ENCODE results near the gene SMG5.
A peak's percentile ranks its signal among the peaks of the same experiment; 100 is the strongest.

GRCh38 chr1:156281693-156282478 is 739 bp downstream of the SMG5 start:
- TF ChIP-seq PAX5 (IDR thresholded peaks at IDR 0.05; ENCODE audit: insufficient read depth, low read length, severe bottlenecking), result no peak
- TF ChIP-seq POLR2AphosphoS5 (IDR thresholded peaks at IDR 0.05; ENCODE audit: low read depth, low read length), result 0 out of 2 replicates have a peak, but pooled peaks have one; percentile 45
- peak; percentile 7; the same call in 1 of the 2 replicates for TF ChIP-seq POLR2A (IDR thresholded peaks at IDR 0.05; ENCODE audit: low read depth, low read length)
- no peak for TF ChIP-seq TAF1 (IDR thresholded peaks at IDR 0.05; ENCODE audit: low read depth, low read length)
- TF ChIP-seq SPI1 (IDR thresholded peaks at IDR 0.05; ENCODE audit: low read depth, low read length), result no peak
